ENCODE measurements around the gene NOTCH2. TPM values are rescaled to one million over a fixed set of nuclear protein-coding genes. Genes with fewer than 3 reads are reported as not detected.

The NOTCH2 gene
- total RNA-seq, 1 experiment from 2014 or later, result 79.6 TPM

GRCh38 chr1:119929643-119930315, 139.7 kb downstream of the NOTCH2 start:
- H3K27ac Mint-ChIP-seq (ENCODE audit: unreplicated experiment), result no peak overlapping the region
- no peak overlapping the region for H3K4me3 Mint-ChIP-seq (ENCODE audit: low read depth, unreplicated experiment)
- BruUV-seq (replicated peaks), result no TSS peak
- TF ChIP-seq, protein P1, sequence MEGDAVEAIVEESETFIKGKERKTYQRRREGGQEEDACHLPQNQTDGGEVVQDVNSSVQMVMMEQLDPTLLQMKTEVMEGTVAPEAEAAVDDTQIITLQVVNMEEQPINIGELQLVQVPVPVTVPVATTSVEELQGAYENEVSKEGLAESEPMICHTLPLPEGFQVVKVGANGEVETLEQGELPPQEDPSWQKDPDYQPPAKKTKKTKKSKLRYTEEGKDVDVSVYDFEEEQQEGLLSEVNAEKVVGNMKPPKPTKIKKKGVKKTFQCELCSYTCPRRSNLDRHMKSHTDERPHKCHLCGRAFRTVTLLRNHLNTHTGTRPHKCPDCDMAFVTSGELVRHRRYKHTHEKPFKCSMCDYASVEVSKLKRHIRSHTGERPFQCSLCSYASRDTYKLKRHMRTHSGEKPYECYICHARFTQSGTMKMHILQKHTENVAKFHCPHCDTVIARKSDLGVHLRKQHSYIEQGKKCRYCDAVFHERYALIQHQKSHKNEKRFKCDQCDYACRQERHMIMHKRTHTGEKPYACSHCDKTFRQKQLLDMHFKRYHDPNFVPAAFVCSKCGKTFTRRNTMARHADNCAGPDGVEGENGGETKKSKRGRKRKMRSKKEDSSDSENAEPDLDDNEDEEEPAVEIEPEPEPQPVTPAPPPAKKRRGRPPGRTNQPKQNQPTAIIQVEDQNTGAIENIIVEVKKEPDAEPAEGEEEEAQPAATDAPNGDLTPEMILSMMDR (IDR thresholded peaks at IDR 0.05; ENCODE audit: unreplicated experiment), result no peak
- CTCF ChIA-PET, result interaction anchor here (1.1 kb wide), 1 partner anchor 9 kb away, joined by 3 read pairs; no protein-coding TSS in a partner anchor
- H3K9me3 Mint-ChIP-seq (ENCODE audit: low read depth, unreplicated experiment), result peaks cover 5% of the 10 kb centered on the region
- H3K36me3 Mint-ChIP-seq (ENCODE audit: insufficient read depth, unreplicated experiment), result no peaks in the 10 kb centered on the region
- intact Hi-C loops (cut with micrococcal nuclease; ENCODE audit: unreplicated experiment), result no loop called here
- DNase-seq, result no peak
- no peaks in the 10 kb centered on the region for H3K4me1 Mint-ChIP-seq (ENCODE audit: low read depth, unreplicated experiment)
- H3K27me3 Mint-ChIP-seq (ENCODE audit: unreplicated experiment), result no peaks in the 10 kb centered on the region

- CTCF ChIA-PET, result no interaction called here
- TF ChIP-seq, protein P1 (IDR thresholded peaks at IDR 0.05; ENCODE audit: unreplicated experiment), result no peak
- no peaks in the 10 kb centered on the region for H3K27me3 Mint-ChIP-seq (ENCODE audit: unreplicated experiment)
- DNase-seq, result no peak
- H3K9me3 Mint-ChIP-seq (ENCODE audit: low read depth, unreplicated experiment), result no peaks in the 10 kb centered on the region
- H3K4me1 Mint-ChIP-seq (ENCODE audit: low read depth, unreplicated experiment), result no peaks in the 10 kb centered on the region
- no peak overlapping the region for H3K4me3 Mint-ChIP-seq (ENCODE audit: low read depth, unreplicated experiment)
- intact Hi-C loops (cut with micrococcal nuclease; ENCODE audit: unreplicated experiment), result no loop called here
- H3K27ac Mint-ChIP-seq (ENCODE audit: unreplicated experiment), result no peak overlapping the region
- H3K36me3 Mint-ChIP-seq (ENCODE audit: insufficient read depth, unreplicated experiment), result no peaks in the 10 kb centered on the region
- no TSS peak for BruUV-seq (replicated peaks)
These were observed 142.9 kb downstream of the NOTCH2 start for GRCh38 chr1:119926553-119926952.

- no peaks in the 10 kb centered on the region for H3K36me3 Mint-ChIP-seq (ENCODE audit: insufficient read depth, unreplicated experiment)
- intact Hi-C loops (cut with micrococcal nuclease; ENCODE audit: unreplicated experiment), result no loop called here
- CTCF ChIA-PET, result no interaction called here
- H3K27ac Mint-ChIP-seq (ENCODE audit: unreplicated experiment), result no peak overlapping the region
- TF ChIP-seq, protein P1 (IDR thresholded peaks at IDR 0.05; ENCODE audit: unreplicated experiment), result no peak
- BruUV-seq (replicated peaks), result no TSS peak
- no peaks in the 10 kb centered on the region for H3K27me3 Mint-ChIP-seq (ENCODE audit: unreplicated experiment)
- H3K4me3 Mint-ChIP-seq (ENCODE audit: low read depth, unreplicated experiment), result no peak overlapping the region
- no peaks in the 10 kb centered on the region for H3K4me1 Mint-ChIP-seq (ENCODE audit: low read depth, unreplicated experiment)
- no peaks in the 10 kb centered on the region for H3K9me3 Mint-ChIP-seq (ENCODE audit: low read depth, unreplicated experiment)
- no peak for DNase-seq
These were observed 144.2 kb downstream of the NOTCH2 start for GRCh38 chr1:119924948-119925898.

- intact Hi-C loops (cut with micrococcal nuclease; ENCODE audit: unreplicated experiment), result no loop called here
- H3K27me3 Mint-ChIP-seq (ENCODE audit: unreplicated experiment), result no peaks in the 10 kb centered on the region
These were observed 149.1 kb downstream of the NOTCH2 start for GRCh38 chr1:119920104-119920968.

More at GRCh38 chr1:119920104-119920968, 149.1 kb downstream of the NOTCH2 start:
- DNase-seq, result no peak
- TF ChIP-seq, protein P1 (IDR thresholded peaks at IDR 0.05; ENCODE audit: unreplicated experiment), result no peak
- BruUV-seq (replicated peaks), result no TSS peak
- Mint-ChIP-seq H3K36me3 (ENCODE audit: insufficient read depth, unreplicated experiment) (peaks cover 15% of the 10 kb centered on the region), H3K4me3 (ENCODE audit: low read depth, unreplicated experiment) (no peak overlapping the region), H3K27ac (ENCODE audit: unreplicated experiment) (no peak overlapping the region), H3K9me3 (ENCODE audit: low read depth, unreplicated experiment) (no peaks in the 10 kb centered on the region), H3K4me1 (ENCODE audit: low read depth, unreplicated experiment) (no peaks in the 10 kb centered on the region)
- CTCF ChIA-PET, result no interaction called here
